Measurements from ENCODE around the gene FOXC2. TPM values are rescaled to one million over a fixed set of nuclear protein-coding genes. Genes with fewer than 3 reads are reported as not detected.

FOXC2 gene
- polyA plus RNA-seq, 3 donors from 2014 or later = not detected

DNA sequence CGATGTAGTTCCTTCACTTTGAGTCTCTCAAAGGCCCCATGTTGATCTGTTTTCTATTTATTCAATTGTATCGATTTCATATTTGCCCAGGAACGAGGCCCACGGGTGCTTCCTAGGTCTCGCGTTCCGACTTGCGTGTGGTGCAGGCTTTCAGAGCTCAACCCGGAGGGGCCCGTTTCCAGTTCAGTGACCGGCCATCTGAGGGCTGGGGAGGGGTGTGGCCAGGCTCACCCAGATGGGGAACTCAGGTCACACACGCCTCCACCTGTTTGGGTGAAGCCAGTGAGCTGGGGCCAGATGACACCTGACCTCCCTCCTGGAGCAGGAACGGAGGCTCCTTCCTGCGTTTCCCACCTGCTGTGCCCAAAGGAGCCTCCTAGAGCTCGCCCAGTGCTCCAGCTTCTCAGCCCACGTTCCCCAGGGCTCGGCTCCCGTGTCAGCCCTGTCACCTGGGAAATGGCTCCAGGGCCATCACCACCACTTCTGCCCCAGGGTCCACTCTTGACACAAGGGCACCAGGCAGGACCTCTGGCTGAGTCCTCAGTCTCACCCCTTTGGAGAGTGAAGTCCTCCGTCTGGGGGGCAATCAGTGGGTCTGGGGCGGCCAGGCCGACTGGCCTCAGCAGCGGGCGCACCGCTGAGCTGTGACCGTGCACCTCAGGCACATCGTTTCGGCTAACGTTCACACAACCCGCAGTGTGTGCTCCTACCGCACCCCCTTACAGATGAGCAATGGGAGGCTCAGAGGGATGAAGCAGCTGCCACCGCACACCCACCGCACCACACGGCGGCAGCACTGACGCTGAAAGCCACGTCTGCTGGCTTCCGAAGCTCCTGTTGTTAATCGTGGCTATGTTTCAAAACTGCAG, 38.3 kb upstream of the FOXC2 start:
- Mint-ChIP-seq H3K36me3 (peaks cover 0 to 13% (median 0%) of the 10 kb centered on the region in 3 donors), H3K27ac (no peak overlapping the region), H3K9me3 (peaks cover 0 to 2% (median 0%) of the 10 kb centered on the region in 6 donors), H3K4me1 (no peaks in the 10 kb centered on the region), H3K4me3 (no peak overlapping the region), H3K27me3 (ENCODE audit: low read depth in 3 of 3) (peaks cover 0 to 2% (median 0%) of the 10 kb centered on the region in 3 donors)
- no peak for DNase-seq

DNA sequence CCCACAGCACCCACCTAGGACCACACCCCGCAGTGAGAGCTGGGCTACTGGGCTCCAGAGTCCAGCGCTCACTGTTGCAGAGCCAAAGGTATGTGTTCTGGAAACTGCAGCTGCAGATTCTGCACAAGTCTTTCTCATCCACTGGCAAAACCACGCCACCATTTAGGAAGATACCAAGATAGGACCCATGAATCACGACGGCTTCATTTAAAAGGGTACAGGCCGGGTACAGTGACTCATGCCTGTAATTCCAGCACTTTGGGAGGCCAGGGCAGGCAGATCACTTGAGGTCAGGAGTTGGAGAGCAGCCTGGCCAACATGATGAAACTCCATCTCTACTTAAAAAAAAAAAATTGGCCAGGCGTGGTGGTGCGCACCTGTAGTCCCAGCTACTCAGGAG, 37.5 kb upstream of the FOXC2 start:
- Mint-ChIP-seq H3K4me1 (no peaks in the 10 kb centered on the region), H3K4me3 (no peak overlapping the region), H3K36me3 (peaks cover 0 to 18% (median 6%) of the 10 kb centered on the region in 3 donors), H3K9me3 (peaks cover 0 to 2% (median 0%) of the 10 kb centered on the region in 6 donors), H3K27ac (no peak overlapping the region), H3K27me3 (ENCODE audit: low read depth in 3 of 3) (peaks cover 0 to 2% (median 0%) of the 10 kb centered on the region in 3 donors)
- no peak for DNase-seq

DNA sequence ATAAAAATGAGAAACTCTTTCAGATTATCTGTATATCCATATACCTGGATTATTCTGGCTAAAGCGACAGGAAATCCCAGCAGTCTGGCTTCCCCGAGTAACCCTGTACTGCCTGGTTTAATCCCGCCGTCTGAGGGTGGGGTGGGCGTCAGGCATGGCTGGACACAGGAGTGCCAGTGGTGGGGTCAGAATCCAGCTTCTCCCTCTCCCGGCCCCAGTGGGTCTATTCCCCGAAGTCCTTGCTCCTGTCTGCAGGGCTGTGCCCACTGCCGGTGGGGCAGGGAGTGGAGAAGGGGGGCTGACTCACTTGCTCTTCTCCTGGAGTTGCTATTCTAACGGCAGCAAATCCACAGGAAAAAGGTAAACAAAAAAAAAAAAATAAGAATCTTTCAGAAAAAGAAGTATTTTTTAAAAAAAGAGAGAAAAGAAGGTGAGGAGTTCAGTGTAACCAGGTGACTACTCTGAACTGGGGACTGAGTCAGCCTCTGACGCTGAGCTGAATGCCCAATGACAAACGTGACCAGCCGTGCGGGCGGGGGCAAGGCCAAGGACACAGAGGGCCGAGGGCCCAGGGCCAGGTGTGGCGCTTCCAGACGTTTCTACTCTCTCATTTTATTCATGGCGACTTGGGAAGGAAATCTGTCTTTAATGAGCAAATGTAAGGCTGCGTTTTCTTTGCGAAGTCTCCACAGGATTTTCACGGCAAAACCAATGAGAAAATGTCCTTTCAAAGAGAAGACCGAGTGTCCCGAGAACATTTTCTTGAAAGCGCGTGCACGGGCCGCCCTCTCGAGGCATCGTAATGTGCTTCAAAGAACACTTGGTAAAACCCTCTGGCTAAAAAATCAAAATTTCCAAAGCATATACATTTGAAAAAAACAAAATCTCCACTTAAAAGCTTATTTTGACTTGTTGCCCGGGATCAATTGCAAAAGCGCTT, 36.1 kb upstream of the FOXC2 start:
- H3K4me1 Mint-ChIP-seq = no peaks in the 10 kb centered on the region
- H3K27me3 Mint-ChIP-seq (ENCODE audit: low read depth in 3 of 3) = peaks cover 0 to 2% (median 0%) of the 10 kb centered on the region in 3 donors
- no peak for DNase-seq
- no peak overlapping the region for H3K27ac Mint-ChIP-seq
- H3K36me3 Mint-ChIP-seq = peaks cover under 1 to 18% (median 6%) of the 10 kb centered on the region in 3 donors
- no peak overlapping the region for H3K4me3 Mint-ChIP-seq
- peaks cover 0 to 2% (median 0%) of the 10 kb centered on the region in 6 donors for H3K9me3 Mint-ChIP-seq

DNA sequence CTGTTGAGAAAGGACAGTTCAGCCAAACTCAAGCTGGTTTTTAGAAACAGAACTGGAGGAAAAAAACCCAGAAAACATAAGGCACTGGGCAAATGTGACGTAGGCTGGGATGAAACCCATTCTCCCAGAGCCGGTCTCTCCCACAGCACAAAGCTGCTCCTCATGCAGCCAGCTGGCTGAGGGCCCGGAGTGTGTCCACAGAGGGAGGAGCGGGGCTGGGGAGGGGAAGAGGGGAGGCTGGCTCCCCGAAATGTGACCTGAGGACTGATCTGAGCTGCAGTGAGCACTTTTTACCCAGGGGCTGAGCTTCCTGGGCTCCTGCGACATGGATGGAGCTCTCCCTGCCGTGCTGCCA, 35.5 kb upstream of the FOXC2 start:
- peaks cover 4 to 18% (median 10%) of the 10 kb centered on the region in 3 donors for H3K36me3 Mint-ChIP-seq
- H3K27me3 Mint-ChIP-seq (ENCODE audit: low read depth in 3 of 3) = peaks cover 0 to 2% (median 0%) of the 10 kb centered on the region in 3 donors
- H3K4me3 Mint-ChIP-seq = no peak overlapping the region

DNA sequence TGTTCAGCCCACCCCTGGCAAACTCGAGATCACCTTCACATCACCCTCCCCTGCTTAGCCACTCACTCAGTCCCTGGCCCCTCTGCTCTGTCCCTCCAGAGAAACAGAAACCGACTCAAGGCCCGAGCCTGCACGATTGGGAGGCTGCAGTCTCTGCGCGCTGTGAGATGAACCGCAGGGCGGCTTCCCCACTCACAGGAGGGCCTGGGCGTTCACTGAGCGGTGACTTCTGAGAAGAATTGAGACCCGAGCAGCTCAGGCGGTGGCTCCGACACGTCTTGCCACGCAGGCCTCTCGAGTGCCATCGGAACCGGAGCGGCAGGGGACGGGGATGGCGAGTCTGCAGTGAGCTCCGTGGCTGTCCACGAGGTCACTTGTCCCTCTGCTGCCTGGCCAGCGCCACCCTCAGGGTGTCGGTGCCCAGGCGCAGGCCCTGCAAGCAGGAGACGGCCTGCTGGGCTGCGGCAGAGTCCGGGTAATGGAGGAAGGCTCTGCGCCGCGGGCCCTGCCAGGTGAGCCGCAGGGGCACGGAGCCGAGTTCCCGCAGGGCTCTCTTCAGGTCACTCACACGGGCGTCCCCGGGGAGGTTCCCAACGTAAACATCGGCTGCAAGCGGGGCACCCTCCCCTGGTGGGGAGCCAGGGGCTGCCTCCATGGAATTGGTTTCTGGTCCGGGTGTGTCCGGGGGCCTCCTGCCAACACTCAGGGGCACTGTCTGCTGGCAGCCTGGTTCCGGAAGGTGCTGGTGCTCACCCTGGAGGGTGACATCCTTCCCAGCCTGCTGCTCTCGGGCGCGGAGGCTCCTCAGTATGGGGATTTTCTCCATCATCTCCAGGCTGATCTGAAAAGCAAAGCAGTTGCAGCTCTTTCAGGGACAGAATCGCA, 34.7 kb upstream of the FOXC2 start:
- Mint-ChIP-seq H3K9me3 (peaks cover 0 to 2% (median 0%) of the 10 kb centered on the region in 6 donors), H3K4me3 (no peak overlapping the region), H3K36me3 (peaks cover 6 to 18% (median 17%) of the 10 kb centered on the region in 3 donors), H3K27me3 (ENCODE audit: low read depth in 3 of 3) (peaks cover 0 to 2% (median 2%) of the 10 kb centered on the region in 3 donors), H3K27ac (no peak overlapping the region), H3K4me1 (no peaks in the 10 kb centered on the region)
- DNase-seq = no peak

More for the DNA sequence above, 35.5 kb upstream of the FOXC2 start:
- peaks cover 0 to 2% (median 0%) of the 10 kb centered on the region in 6 donors for H3K9me3 Mint-ChIP-seq
- H3K27ac Mint-ChIP-seq = no peak overlapping the region
- H3K4me1 Mint-ChIP-seq = no peaks in the 10 kb centered on the region
- DNase-seq = no peak

DNA sequence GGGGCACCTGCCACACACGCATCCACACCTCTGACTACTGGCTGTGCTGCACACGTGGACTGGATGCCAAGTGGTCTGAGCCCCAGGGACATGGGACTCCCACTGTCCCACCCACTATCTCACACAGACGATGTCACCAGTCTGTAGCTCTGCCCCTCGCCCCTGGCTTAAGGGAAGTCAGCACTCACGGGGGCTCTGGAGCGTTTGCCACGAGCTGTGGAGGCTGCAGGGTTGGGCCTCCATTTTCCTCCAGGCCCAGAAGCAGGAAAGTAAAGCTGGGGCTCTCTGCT, 34.2 kb upstream of the FOXC2 start:
- H3K9me3 Mint-ChIP-seq = peaks cover 0 to 2% (median 0%) of the 10 kb centered on the region in 6 donors
- no peaks in the 10 kb centered on the region for H3K4me1 Mint-ChIP-seq
- peaks cover 0 to 2% (median 2%) of the 10 kb centered on the region in 3 donors for H3K27me3 Mint-ChIP-seq (ENCODE audit: low read depth in 3 of 3)
- H3K27ac Mint-ChIP-seq = no peak overlapping the region
- H3K36me3 Mint-ChIP-seq = peaks cover 11 to 23% (median 18%) of the 10 kb centered on the region in 3 donors
- DNase-seq = no peak
- no peak overlapping the region for H3K4me3 Mint-ChIP-seq

DNA sequence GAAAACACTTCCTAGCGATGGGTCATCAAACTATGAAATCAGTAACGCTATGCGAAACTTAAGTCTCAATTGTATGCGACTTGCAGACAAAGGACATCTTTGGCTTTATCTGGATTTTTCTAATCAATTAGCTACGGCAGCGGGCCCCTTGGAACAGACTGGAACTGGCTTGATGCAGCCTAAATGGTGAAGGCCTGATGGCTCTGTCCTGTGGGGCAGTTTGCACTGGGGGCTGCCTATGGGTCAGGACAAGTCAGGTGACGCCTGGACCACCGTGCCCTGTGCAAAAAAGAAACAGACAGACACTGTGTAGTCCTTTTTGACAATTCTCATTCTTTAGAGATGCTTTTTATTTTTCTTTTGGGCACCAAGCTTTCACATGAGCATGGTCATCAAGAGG, 33.6 kb upstream of the FOXC2 start:
- DNase-seq = no peak
- Mint-ChIP-seq H3K4me1 (no peaks in the 10 kb centered on the region), H3K4me3 (no peak overlapping the region), H3K27ac (no peak overlapping the region), H3K36me3 (peaks cover 11 to 23% (median 18%) of the 10 kb centered on the region in 3 donors), H3K9me3 (no peaks in the 10 kb centered on the region), H3K27me3 (ENCODE audit: low read depth in 3 of 3) (peaks cover 0 to 2% (median 2%) of the 10 kb centered on the region in 3 donors)

DNA sequence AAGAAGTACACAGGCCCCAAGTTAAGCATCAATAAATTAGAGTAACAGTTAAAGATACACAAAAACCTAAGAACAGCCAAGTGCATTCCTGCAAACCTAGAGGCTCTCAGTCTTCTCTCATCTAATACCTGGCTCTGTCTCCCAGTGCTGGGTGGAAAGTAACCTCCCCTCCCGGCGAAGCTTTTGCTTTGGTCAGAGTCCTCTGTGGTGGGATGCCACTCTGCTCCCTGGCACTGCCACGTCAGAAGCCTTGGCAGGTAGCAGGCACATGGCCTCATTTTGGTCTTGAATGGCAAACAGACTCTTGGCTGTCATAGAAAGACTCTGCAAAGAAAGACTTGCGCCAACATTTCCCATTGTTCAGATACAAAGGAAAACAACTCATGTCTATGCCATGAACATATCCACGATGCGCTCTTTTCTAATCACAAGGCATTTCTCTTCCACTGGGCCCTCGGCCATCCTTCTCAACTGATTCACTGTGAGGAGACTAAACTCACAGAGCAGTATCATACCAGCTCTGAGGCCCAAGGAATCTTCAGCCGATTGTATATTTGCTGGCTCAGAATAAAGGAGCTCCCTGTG, 32.8 kb upstream of the FOXC2 start:
- peaks cover 11 to 27% (median 16%) of the 10 kb centered on the region in 3 donors for H3K36me3 Mint-ChIP-seq
- no peaks in the 10 kb centered on the region for H3K4me1 Mint-ChIP-seq
- no peak overlapping the region for H3K27ac Mint-ChIP-seq
- H3K27me3 Mint-ChIP-seq (ENCODE audit: low read depth in 3 of 3) = peaks cover 0 to 2% (median 2%) of the 10 kb centered on the region in 3 donors
- H3K9me3 Mint-ChIP-seq = no peaks in the 10 kb centered on the region
- H3K4me3 Mint-ChIP-seq = no peak overlapping the region
- no peak for DNase-seq

DNA sequence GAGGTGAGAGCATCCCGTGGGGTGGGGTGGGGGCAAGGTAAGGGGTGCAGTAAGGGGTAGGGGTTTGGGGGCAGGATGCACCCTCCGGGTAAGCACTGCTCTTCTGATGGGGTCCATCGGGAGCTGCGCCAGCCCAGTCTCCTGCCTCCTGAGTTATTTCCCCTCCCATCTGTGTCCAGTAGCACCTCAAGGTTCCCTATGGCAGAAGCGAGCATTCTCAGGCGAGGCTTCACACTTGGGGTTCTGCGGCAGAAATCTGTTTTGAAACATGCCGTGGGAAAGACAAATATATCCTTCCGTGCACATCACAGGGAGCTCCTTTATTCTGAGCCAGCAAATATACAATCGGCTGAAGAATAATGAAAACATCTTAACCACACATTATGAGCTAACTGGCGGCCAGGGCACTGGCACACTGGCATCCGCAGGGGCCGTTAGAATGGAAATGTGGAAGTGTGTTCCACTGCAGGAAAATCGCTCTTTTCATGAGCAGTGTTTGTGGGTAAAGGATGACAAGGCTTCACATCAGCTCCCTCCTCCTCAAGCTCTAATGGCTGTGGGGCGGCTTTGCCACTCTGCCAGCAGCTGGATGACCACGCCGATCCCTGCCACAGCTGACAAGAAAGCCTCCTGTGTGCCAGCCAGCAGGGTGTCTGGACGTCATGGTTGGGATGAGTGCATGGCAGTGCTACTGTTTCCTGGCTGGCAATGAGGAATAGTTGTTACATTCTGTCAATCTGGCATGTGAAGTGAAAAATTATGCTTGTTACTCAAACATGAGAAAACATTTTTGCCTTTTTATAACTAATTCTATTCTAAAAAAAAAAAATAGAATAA, 31.6 kb upstream of the FOXC2 start:
- Mint-ChIP-seq H3K4me3 (no peak overlapping the region), H3K4me1 (no peaks in the 10 kb centered on the region), H3K9me3 (no peaks in the 10 kb centered on the region), H3K27me3 (ENCODE audit: low read depth in 3 of 3) (peaks cover 0 to 2% (median 0%) of the 10 kb centered on the region in 3 donors), H3K27ac (no peak overlapping the region), H3K36me3 (peaks cover 10 to 37% (median 11%) of the 10 kb centered on the region in 3 donors)
- DNase-seq = no peak

DNA sequence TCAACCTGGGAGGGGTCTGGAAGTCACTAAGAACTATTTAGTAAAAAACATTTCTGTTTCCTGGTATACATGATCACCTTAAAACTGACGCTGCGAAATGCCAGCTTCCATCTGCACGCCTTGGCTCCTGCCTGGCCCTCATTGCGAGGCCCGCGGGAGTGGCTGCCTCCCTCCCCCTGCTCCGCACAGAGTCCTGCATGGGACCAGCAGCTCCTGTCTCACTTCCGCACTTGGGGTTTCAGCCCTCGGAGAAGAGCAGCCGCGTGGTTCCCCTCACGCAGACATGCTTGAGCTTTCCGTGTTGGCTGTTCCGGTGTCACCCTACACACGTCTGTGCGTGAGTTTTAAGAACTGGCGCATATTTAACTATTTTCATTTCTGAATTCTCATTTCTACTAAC, 30.0 kb upstream of the FOXC2 start:
- peaks cover 0 to 2% (median 0%) of the 10 kb centered on the region in 3 donors for H3K27me3 Mint-ChIP-seq (ENCODE audit: low read depth in 3 of 3)
- peaks cover 4 to 51% (median 11%) of the 10 kb centered on the region in 3 donors for H3K36me3 Mint-ChIP-seq
- H3K9me3 Mint-ChIP-seq = no peaks in the 10 kb centered on the region
- no peak overlapping the region for H3K27ac Mint-ChIP-seq
- no peak for DNase-seq
- no peak overlapping the region for H3K4me3 Mint-ChIP-seq
- no peaks in the 10 kb centered on the region for H3K4me1 Mint-ChIP-seq

DNA sequence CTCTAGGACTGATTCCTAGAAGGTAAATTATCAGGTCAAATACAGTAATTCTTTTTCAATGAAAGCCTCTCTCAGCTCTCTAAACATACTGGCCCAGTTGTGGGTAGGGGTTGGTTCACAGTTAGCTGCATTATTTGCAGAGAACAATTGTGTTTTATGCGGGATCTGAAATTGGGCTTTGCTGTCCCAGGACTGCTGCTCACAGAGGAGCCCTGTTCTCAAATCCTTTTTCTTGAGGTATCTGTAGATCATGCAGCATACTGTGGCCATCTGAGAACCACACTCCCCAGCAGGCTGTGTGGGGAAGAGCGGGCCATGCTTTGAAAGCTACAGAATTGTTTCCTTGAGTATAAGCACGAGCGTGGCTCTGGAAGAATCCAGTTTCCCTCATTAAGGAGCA, 29.1 kb upstream of the FOXC2 start:
- no peaks in the 10 kb centered on the region for H3K9me3 Mint-ChIP-seq
- H3K27me3 Mint-ChIP-seq (ENCODE audit: low read depth in 3 of 3) = peaks cover 0 to 2% (median 0%) of the 10 kb centered on the region in 3 donors

DNA sequence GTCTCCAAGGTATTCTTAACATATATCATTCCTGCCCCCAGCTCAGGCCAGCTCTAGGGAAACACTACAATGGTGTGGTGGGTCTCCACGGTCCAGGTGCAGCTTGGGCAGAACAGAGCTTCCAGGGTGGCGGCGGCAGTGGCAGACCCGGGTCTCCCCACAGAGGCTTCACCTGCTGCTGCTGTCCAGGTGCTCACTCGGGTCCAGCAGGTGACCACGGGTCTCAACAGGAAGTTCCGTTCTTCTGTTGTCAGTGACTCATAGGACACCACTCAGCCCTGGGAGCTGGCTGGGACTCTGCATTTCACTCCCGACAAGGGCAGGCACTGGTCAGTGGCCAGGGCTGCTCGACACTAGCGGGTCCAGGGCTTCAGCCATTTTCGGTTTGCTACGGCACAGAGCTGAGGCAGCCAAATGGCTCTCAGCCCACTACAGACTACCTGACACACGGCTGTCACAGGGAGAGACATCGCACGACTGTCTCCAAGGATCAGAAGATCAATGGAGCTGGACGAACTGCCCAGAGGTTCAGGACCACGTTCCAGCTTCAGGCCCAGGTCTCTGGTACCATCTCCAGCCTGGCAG, 28.3 kb upstream of the FOXC2 start:
- H3K27ac Mint-ChIP-seq = no peak overlapping the region
- H3K36me3 Mint-ChIP-seq = peaks cover 9 to 51% (median 21%) of the 10 kb centered on the region in 3 donors
- no peak for DNase-seq
- no peaks in the 10 kb centered on the region for H3K9me3 Mint-ChIP-seq
- no peak overlapping the region for H3K4me3 Mint-ChIP-seq
- no peaks in the 10 kb centered on the region for H3K4me1 Mint-ChIP-seq
- peaks cover 0 to 2% (median 0%) of the 10 kb centered on the region in 3 donors for H3K27me3 Mint-ChIP-seq (ENCODE audit: low read depth in 3 of 3)

More for the DNA sequence above, 29.1 kb upstream of the FOXC2 start:
- no peaks in the 10 kb centered on the region for H3K4me1 Mint-ChIP-seq
- no peak overlapping the region for H3K4me3 Mint-ChIP-seq
- DNase-seq = no peak
- H3K27ac Mint-ChIP-seq = no peak overlapping the region
- H3K36me3 Mint-ChIP-seq = peaks cover 4 to 51% (median 16%) of the 10 kb centered on the region in 3 donors

Data from immature natural killer cell (primary cell).